Peyer's patch (tissue), 4 donors: ENCODE data around the gene MUC13. TPM values are rescaled to one million over a fixed set of nuclear protein-coding genes. Genes with fewer than 3 reads are reported as not detected.

Experiments
- DNase-seq, 3 donors: peaks; one replicate each; pipeline ENCODE4 v3.0.0-alpha.2; 2017 to 2019
- H3K27ac ChIP-seq, 4 donors: fragments of 200-600 bp; sonication (generic); one replicate each; pipeline ENCODE4 v1.5.1; 2016 to 2019
- H3K27me3 ChIP-seq, 2 donors: fragments of 200-600 bp; sonication (generic); one replicate each; pipeline ENCODE4 v1.5.1; 2019
- H3K36me3 ChIP-seq, 3 donors: fragments of 200-600 bp; sonication (generic); one replicate each; pipeline ENCODE4 v1.5.1; 2016 to 2019
- H3K4me1 ChIP-seq, 4 donors: fragments of 200-600 bp; sonication (generic); one replicate each; pipeline ENCODE4 v1.5.1; 2016 to 2019
- H3K4me3 ChIP-seq, 4 donors: fragments of 200-600 bp; sonication (generic); 1 replicate in 3 of 4; 2 replicates in 1 of 4; pipeline ENCODE4 v1.5.1; 2016 to 2019; ENCODE audit warnings: mild to moderate bottlenecking in 1 of 4
- H3K9me3 ChIP-seq, 4 donors: fragments of 200-600 bp; sonication (generic); one replicate each; pipeline ENCODE4 v1.5.1; 2016 to 2019; ENCODE audit warnings: mild to moderate bottlenecking in 1 of 4
- CTCF ChIP-seq, 6 experiments: fragments of 450-650 bp in 4 of 6; fragments of 200-600 bp in 2 of 6; sonication (generic) in 1 of 6; IDR thresholded peaks; one replicate each; pipeline ENCODE4 v1.5.1; 2017 to 2019; ENCODE audit warnings: antibody characterized with exemption in 6 of 6, mild to moderate bottlenecking in 3 of 6, moderate library complexity in 1 of 6
- POLR2A ChIP-seq, 2 donors: fragments of 450-650 bp; IDR thresholded peaks; one replicate each; pipeline ENCODE4 v1.5.1; 2017; ENCODE audit warnings: antibody characterized with exemption in 2 of 2, mild to moderate bottlenecking in 2 of 2, moderate library complexity in 2 of 2
- total RNA-seq, 4 donors: library from RNA; depleted of rRNA; stranded (reverse); fragments of >200 nt; gene quantifications; one replicate each; pipeline ENCODE4 v1.1.0, GENCODE V29; 2016

Gene MUC13
- total RNA-seq, 4 donors from 2014 or later: 14.0 to 612 (median 512) TPM

GRCh38 chr3:124883766-124884473 is 50.6 kb downstream of the MUC13 start:
- H3K9me3 ChIP-seq: no peaks in the 10 kb centered on the region
- H3K27me3 ChIP-seq: no peaks in the 10 kb centered on the region
- H3K27ac ChIP-seq: no peak overlapping the region
- TF ChIP-seq POLR2A (IDR thresholded peaks at IDR 0.05) (no peak), CTCF (IDR thresholded peaks at IDR 0.05) (no peak)
- peaks cover 0 to 12% (median 5%) of the 10 kb centered on the region in 4 donors for H3K4me1 ChIP-seq
- no peak for DNase-seq
- no peak overlapping the region for H3K4me3 ChIP-seq
- no peaks in the 10 kb centered on the region for H3K36me3 ChIP-seq

GRCh38 chr3:124882816-124883747 is 51.5 kb downstream of the MUC13 start:
- Histone ChIP-seq H3K27ac (no peak overlapping the region), H3K9me3 (no peaks in the 10 kb centered on the region), H3K27me3 (no peaks in the 10 kb centered on the region), H3K36me3 (no peaks in the 10 kb centered on the region), H3K4me3 (no peak overlapping the region), H3K4me1 (peaks cover 4 to 16% (median 9%) of the 10 kb centered on the region in 4 donors)
- no peak for DNase-seq
- no peak for TF ChIP-seq CTCF (IDR thresholded peaks at IDR 0.05)
- no peak for TF ChIP-seq POLR2A (IDR thresholded peaks at IDR 0.05)

GRCh38 chr3:124881976-124882697 is 52.4 kb downstream of the MUC13 start:
- no peaks in the 10 kb centered on the region for H3K9me3 ChIP-seq
- peaks cover 5 to 23% (median 7%) of the 10 kb centered on the region in 4 donors for H3K4me1 ChIP-seq
- H3K36me3 ChIP-seq: no peaks in the 10 kb centered on the region
- no peak for TF ChIP-seq CTCF (IDR thresholded peaks at IDR 0.05)
- no peak for TF ChIP-seq POLR2A (IDR thresholded peaks at IDR 0.05)
- H3K27ac ChIP-seq: no peak overlapping the region
- no peak overlapping the region for H3K4me3 ChIP-seq
- H3K27me3 ChIP-seq: no peaks in the 10 kb centered on the region
- DNase-seq: no peak

GRCh38 chr3:124879337-124879680 is 55.2 kb downstream of the MUC13 start:
- H3K27ac ChIP-seq: peak overlapping the region; percentile 18 to 67 (median 51)
- no peaks in the 10 kb centered on the region for H3K36me3 ChIP-seq
- TF ChIP-seq CTCF (IDR thresholded peaks at IDR 0.05) (no peak), POLR2A (IDR thresholded peaks at IDR 0.05) (no peak)

GRCh38 chr3:124878561-124879336 is 55.8 kb downstream of the MUC13 start:
- no peak for TF ChIP-seq CTCF (IDR thresholded peaks at IDR 0.05)
- no peak for TF ChIP-seq POLR2A (IDR thresholded peaks at IDR 0.05)
- H3K4me1 ChIP-seq: peaks cover 0 to 28% (median 7%) of the 10 kb centered on the region in 4 donors
- no peaks in the 10 kb centered on the region for H3K36me3 ChIP-seq
- no peak overlapping the region for H3K4me3 ChIP-seq
- peak in 2 of 3 donors; percentile 50 to 53 for DNase-seq
- no peaks in the 10 kb centered on the region for H3K27me3 ChIP-seq
- H3K27ac ChIP-seq: peak overlapping the region; percentile 18 to 67 (median 51)
- no peaks in the 10 kb centered on the region for H3K9me3 ChIP-seq

More at GRCh38 chr3:124879337-124879680, 55.2 kb downstream of the MUC13 start:
- no peaks in the 10 kb centered on the region for H3K27me3 ChIP-seq
- no peak for DNase-seq
- peaks cover 0 to 28% (median 7%) of the 10 kb centered on the region in 4 donors for H3K4me1 ChIP-seq
- H3K4me3 ChIP-seq: no peak overlapping the region
- no peaks in the 10 kb centered on the region for H3K9me3 ChIP-seq
